GM21423 (cell line): ENCODE results near the gene SECISBP2L.

Experiments used
- ATAC-seq: cut with Tn5 transposase; IDR thresholded peaks from one replicate; pipeline ENCODE4 v1.9.1; 2021; ENCODE audit warnings: mild to moderate bottlenecking, moderate library complexity; ENCODE audit not compliant: unreplicated experiment

SECISBP2L gene

DNA sequence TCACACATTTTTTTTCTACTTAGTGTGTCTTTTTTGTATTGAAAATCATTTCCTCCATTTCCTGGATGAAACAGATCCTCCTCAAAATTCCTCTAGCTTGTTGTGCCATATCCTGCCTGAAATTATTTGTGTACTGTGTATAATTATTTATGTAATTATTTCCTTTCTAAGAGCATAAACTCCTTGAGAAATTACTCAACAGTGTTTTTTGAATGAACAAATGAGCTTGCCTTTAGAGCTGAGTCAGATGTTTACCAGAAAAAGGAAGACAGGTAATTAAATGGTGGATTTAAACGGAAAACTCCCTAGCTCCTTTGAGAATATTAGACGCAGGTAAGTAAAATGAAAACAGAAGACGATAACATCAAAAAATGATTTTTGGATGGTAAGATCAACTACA, 13.2 kb upstream of the SECISBP2L start:
- no peak for ATAC-seq

DNA sequence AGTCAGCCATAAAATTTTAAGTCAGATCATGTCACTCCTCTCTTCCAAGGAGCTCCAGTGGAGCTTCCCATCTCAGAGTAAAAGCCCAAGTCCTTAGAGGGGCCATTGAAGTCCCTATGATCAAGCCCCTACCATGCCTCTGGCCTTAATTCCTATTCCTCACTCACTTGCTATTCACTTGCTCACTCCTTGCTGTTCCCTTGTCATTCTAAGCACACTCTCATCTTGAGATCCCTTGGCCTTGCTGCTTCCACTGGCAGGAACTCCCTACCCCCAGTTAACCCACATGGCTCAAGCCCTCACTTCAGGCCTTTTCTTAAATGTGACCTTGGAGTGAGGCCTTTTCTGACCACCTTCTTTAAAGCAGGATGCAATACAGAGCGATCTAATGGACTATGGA, 12.3 kb upstream of the SECISBP2L start:
- no peak for ATAC-seq

DNA sequence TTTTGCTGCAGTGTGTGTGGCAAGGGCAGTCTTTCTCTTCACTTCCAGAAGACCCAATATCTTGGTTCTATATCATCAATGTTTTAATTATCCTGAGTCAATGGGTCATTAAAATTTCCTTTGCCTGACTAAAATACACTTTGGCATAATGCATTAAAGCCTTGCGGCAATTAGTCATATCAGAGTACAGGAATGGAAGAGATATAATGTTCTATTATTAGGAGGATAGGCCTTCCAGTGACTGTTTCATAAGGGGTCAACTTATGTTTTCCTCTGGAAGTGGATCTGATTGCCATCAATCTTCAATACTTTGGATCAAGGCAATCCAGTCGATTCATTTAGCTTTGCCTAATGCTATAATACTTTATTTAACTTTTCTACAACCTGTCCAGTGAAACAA, 9.4 kb upstream of the SECISBP2L start:
- no peak for ATAC-seq

DNA sequence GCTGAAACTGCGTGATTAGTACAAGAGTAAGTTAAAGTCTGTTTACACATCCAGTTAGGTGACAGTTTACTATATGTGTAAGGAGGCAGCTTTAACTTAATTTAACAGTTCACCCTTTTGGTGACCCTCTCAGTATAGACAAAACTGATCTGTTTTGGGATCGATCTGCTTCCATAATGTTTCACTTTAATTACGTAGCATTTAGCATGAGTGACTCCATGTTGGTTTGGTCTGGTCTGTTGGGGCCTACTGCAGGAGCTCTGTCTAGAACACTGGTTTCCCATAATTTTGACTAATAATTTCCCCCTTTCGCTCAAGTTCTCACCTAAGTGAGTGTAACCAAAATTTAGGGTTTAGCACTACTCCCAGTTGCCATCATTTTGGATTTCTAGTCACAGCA, 6.4 kb upstream of the SECISBP2L start:
- ATAC-seq: no peak

DNA sequence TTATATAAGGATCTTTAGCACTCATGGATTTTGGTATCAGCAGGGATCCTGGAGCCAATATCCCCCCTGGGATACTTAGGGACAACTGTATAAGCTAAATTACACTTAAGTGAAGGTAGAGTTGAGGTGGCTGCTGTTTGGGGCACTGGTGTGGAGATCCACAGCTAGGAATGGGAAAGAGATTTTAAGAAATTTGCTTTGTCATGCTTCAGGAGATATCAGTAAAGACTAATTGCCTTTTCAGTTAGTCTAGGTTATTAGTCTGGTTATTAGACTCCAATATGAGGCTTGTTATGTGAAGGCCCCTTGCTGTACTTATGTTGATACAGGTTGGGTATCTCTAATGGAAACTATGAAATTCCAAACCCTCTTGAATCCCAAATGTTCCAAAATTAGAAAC, 1.2 kb upstream of the SECISBP2L start:
- no peak for ATAC-seq

DNA sequence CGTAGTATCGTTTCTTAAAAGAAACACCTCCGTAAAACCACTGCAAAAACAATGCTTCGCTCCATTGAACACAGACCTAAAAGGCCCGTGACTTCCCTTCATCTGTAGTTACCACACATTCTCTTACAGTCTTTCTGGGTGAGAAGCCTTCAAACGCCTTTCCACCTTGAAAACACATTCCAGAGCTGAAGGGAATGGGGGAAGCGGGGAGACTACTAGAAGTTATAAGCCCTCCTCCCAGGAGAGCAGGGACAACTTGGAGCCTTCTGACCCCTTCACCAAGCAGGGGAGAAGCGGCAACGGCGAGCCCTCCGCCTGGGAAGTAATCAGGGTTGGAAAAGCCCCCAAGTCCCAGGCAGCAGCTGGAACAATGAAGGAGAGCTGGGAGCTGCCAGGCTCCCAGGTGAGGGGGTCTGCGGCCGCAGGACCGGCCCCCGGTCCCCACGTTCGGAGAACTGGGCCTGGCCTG, 461 bp downstream of the SECISBP2L start:
- ATAC-seq: peak; percentile 38

DNA sequence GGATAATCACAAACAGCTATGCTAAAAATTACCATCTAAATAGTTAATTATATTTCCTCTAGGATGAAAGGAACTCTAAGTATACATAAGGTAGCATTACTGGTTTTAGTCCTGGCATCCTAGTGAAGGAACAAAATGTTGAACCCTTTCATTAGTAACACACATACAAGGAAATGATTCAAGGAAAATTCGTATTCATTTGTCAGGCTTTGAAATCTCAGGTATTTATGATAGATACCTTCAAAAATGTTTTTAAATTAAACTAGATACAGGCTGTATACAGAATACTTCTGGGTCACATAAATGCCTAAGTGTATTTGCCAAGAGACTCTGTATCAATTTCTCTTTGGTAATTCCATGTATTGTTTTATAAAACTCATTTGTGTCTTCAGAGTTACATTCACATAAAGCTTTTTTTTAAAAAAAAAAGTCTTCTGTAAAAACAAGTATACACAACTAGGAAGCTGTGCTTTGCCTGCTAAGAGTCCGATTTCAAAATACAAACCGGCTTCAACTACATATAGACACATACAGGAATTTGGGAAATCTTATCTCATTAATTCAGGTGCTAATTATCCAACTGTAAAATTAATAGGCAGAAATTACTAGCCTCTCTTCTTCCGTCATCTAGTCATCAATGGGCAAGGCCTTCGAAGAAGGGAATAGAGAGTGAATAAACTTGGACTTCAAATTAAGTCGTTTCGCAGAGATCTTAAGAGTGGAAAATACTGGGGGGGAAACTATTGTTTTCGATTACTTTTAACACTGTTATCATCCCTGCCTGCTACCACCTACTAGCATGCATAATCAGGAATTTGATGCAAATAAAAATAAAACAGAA, 1.3 kb downstream of the SECISBP2L start:
- no peak for ATAC-seq

DNA sequence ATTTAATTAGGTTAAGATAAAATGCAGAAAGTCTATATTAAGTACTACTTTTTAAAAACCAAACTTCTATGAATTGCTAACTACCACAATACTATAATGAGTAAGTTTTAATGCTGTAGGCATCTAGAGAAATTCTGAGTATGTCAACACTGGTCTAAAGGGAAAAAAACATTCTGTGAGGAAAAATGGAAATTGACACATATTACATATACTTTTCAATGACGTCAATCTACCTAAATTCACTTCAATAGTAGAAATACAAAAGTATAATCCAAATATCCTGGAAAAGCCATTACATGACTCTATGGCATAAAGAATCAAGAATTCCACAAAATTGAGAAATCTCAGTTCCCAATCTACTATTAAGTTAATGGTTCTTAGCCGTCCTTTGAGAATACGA, 2.2 kb downstream of the SECISBP2L start:
- ATAC-seq: no peak

DNA sequence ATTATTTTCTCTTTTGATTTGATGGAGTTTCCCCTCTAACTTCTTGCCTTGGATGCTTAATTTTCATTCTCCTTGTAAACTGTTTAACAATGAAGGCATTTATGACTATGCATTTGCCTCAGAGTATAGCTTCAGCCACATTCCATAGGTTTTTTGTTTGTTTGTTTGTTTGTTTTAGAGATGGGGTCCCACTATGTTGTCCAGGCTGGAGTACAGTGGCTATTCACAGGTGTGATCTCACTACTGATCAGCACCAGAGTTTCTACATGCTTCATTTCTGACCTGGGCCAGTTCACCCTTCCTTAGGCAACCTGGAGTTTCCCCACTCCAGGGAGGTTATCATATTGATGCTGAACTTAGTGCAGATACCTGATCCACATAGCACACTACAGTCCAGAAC, 4.1 kb downstream of the SECISBP2L start:
- no peak for ATAC-seq

DNA sequence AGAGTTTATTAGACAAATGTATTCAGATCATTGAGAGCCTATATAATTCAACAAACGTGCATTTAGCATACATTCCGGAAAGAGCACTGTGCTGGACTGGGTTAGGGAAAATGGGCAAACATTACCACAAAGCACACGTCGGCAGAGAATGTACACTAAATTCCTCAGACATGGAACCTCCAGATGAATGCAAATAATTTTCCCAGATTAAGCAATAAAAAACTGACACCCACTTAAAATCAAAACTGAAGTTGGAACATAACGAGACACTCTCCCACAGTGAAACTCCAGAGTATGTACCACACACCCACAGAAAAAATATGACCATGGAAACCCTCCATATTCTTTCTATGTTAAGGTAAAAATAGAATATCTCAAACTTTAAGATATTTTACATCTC, 4.8 kb downstream of the SECISBP2L start:
- no peak for ATAC-seq

DNA sequence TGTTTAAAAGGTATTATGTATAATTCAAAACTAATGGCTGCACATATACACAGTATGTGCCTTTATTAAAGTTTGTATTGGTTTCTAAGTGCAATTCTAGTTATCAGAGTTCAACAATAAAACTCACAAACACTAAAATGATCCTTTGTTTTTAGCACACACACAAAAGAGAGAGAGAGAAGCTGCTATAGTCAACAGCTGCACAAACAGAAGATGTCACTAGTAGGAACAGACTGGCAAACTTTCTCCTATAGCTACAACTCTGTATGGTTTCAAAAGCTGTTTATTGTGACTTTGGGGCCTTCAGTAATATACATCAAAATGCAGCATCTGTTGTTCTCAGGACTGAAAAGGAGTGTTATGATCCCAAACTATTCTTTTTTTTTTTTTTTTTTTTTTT, 6.1 kb downstream of the SECISBP2L start:
- ATAC-seq: no peak

DNA sequence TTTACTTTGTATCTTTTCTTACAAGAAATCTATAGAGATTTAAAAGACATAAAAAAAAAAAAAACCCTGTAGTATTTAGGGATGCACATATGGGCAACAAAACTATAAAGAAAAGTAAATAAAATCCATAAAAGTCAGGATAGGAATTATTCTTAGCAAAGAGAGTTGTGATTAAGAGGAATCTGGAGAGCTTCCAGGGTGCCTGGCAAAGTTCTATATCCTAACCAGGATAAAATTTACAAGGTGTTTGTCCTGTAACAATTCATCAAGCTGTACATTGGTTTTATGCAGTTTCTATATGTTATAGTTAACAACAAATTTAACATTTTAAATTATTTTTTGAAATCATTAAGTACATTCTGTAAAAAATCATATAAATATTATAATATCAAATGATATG, 7.9 kb downstream of the SECISBP2L start:
- no peak for ATAC-seq

DNA sequence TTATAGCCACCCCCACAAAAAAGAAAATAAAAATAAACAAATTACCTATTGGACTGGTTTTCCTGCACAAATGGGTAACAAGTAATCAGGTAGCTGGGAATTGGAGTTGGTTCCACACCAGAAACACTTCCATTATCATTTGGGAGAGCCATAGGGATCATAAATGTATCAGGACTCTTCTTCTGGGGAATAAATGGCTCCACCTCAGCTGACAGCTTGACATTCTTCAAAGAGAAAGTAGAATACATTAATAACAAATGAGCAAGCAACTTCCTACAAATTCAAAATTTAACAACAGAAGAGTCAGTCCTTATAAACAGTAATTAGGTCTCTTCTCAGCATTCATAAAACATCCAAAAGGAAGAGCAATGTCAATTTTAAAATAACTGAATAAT, 8.7 kb downstream of the SECISBP2L start:
- ATAC-seq: no peak

DNA sequence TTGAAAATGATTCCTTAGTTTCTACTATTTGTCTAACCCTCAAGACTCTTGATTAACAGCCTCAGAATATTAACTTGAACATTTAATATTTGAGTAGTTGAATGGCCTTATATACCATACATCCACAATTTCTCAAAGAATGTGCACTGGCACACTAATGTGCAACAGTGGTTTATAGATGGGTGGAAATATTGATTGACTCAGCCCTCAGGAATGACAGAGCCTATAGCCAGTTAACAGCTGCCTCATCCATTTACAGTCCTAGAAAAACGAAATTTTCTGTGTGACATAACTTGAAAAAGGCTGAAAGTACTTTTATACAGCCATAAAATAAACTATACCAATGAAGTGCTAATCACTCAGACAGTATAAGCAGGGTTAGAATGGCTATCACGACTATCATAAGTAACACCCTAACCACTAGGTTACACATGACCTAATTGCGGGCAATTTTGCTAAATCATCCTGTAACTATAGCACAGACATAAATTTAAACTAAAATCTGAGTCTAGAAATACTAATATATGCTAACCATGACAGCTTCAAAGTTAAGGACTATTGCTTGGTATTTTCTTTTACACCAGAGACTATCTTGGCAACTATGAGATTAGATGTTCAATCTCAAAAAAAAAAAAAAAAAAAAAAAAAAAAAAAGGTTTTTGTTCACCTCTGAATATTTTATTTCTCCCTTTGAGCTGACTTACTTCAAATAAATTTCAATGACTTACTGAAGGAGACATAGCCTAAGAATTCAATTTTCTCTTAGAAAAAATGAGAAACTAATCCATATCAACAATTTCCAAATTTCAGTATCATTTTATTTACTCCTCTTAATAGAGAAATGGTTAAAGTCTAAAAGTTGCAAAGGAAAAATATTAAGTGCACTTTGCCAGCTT, 9.3 kb downstream of the SECISBP2L start:
- ATAC-seq: no peak

DNA sequence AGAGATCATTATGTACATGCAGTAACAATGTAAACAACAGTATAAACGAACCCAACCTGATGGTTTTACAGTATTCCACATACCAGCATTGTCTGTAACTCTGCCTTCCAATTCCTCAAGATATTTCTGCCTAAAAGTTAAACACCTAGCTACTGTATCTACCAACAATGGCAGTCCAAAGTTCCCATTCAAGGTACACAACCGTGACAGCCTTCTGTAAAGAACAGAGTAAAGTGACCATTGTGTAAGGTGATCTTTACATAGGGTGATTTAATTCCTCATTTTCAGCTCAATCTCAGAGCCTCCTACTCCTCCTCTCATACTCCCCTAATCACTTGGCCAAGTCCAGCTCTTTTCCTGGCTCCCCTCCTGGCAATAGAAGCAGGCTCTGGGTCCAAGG, 10.4 kb downstream of the SECISBP2L start:
- no peak for ATAC-seq

DNA sequence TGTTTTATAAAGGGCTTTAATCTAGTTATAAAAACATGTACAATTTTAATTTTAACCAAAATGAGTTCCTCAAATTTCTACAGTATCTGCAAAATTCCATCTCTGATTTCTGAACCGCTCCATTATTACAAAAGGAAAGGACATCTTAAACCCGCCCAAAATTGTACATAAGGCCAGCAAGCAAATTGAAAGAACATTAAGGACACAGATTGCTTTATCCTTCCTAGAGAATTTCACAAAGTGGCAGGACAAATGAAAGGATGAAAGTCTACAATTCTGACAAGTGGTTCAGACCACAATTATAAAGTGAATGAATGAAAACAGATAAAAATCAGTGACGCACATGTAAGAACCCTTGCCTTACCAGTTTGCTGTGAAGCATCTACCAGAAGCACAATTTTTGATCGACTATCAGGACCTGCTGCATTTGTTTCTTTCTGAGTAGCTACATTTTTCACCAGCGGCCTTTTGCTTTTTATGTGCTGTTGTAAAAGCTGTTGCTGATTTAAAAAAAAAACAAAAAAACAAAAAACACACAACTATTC, 13.6 kb downstream of the SECISBP2L start:
- ATAC-seq: no peak

DNA sequence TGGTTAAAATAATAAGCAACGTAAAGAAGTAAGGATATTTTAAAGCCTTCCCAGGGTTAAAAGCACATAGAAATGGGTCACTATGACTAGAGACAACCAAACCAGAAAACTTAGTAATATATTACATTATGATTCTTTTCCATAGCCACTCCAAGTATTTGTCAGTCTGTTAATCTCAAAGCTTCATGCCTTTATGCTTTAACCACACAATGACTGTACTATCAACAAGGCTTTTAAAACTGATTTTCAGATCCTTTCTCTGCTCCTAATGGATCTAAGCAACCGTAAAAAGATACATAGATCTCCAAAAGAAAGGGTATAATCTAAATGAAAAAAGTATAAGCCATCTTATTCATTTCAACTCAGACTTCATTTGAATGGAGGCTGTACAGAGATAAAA, 14.4 kb downstream of the SECISBP2L start:
- no peak for ATAC-seq

DNA sequence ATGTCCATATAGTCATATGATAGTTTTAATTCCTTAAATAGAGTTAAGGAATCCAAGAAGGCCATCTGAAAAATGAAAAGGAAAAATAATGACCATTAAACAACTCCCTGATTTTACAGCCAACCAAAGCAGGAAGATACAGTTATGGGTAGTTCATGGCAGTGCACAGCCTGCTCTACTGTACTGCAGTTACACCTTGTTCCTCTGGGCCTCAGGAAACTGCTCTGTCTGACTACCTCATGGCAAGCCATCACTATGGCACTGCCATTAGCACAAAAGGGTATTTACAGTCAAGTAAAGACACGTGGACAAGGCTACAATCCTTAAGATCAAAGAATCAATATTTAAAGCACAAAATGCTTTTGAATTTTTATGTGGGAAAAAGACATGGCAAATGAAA, 19.5 kb downstream of the SECISBP2L start:
- ATAC-seq: no peak

DNA sequence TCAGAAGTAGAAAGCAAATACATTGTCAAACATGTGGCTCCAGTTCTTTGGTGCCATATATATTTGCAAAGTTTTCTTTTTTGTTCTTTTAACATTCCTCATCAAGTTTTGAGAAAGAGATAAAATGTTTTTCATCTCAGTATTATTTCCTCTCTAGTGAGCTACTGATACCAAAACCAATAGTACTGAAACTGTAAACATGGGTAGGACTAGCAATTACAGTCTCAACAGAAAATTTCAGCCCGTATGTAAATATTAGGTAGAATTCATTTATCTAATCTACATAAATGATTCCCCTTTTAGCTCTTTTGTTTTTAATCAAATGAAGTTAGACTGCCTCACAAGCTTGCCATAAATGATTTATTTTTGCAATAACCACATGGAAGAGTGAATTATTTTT, 21.4 kb downstream of the SECISBP2L start:
- ATAC-seq: peak; percentile 69

DNA sequence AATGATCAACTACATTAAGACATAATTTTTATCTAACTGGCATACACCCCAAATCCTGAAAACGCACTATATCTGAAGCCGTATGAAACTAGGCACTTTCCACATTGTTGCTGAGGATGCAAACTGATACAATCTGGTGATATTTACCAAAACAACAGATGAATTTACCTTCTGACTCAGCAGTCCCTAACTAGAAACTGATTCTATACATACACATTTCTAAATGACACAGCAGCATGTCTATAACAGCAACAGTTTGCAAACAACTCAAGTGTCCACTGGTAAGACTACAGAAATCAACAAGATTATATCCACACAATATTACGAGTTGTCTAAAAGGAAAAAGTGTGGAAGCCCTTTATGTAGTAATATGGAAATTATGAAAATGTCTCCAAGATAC, 22.9 kb downstream of the SECISBP2L start:
- no peak for ATAC-seq

DNA sequence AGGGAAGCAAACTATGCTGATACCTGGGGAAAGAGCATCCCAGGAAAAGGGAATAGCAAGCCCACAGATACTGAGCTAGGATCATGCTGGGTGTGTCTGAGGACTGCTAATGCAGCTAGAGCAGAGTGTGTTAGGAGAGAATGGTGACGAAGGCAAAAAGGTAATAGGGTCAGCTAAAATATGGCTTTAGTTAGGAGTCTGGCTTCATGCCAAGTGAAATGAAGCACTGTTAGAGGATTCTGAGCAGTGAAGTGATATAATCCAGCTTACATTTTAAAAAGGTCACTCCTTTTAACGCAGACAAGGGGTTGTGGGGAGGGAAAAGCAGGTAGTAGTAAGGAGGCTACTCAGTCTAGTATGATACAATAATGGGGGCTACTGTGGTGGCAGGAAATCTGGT, 30.4 kb downstream of the SECISBP2L start:
- no peak for ATAC-seq

DNA sequence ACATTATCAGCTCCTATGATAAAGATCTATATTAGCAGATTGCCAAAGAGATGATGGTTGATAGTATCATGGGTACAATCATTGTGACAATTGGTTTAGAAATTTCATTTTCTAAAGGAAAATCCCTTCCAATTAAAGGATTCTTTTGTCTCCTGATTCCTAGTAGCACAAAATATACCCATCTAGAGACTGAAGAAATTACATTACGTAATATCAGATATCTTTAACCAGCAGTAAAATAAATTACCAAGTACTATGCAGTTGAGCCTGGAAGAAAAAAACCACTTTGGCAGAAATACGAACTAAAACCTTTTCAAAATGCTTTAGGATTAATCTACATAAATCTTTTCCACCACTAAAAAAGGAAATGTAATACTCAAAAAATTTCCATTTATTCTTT, 46.9 kb downstream of the SECISBP2L start:
- ATAC-seq: no peak
